ENCODE data around the gene LDLRAD4. TPM values are rescaled to one million over a fixed set of nuclear protein-coding genes. Genes with fewer than 3 reads are reported as not detected.

The LDLRAD4 gene
- total and polyA plus RNA-seq, 2 experiments from 2014 or later, result 0.73 to 1.9 TPM

- TF ChIP-seq NANOG (IDR thresholded peaks at IDR 0.05; ENCODE audit: borderline replicate concordance), result no peak
- TF ChIP-seq, protein P1, sequence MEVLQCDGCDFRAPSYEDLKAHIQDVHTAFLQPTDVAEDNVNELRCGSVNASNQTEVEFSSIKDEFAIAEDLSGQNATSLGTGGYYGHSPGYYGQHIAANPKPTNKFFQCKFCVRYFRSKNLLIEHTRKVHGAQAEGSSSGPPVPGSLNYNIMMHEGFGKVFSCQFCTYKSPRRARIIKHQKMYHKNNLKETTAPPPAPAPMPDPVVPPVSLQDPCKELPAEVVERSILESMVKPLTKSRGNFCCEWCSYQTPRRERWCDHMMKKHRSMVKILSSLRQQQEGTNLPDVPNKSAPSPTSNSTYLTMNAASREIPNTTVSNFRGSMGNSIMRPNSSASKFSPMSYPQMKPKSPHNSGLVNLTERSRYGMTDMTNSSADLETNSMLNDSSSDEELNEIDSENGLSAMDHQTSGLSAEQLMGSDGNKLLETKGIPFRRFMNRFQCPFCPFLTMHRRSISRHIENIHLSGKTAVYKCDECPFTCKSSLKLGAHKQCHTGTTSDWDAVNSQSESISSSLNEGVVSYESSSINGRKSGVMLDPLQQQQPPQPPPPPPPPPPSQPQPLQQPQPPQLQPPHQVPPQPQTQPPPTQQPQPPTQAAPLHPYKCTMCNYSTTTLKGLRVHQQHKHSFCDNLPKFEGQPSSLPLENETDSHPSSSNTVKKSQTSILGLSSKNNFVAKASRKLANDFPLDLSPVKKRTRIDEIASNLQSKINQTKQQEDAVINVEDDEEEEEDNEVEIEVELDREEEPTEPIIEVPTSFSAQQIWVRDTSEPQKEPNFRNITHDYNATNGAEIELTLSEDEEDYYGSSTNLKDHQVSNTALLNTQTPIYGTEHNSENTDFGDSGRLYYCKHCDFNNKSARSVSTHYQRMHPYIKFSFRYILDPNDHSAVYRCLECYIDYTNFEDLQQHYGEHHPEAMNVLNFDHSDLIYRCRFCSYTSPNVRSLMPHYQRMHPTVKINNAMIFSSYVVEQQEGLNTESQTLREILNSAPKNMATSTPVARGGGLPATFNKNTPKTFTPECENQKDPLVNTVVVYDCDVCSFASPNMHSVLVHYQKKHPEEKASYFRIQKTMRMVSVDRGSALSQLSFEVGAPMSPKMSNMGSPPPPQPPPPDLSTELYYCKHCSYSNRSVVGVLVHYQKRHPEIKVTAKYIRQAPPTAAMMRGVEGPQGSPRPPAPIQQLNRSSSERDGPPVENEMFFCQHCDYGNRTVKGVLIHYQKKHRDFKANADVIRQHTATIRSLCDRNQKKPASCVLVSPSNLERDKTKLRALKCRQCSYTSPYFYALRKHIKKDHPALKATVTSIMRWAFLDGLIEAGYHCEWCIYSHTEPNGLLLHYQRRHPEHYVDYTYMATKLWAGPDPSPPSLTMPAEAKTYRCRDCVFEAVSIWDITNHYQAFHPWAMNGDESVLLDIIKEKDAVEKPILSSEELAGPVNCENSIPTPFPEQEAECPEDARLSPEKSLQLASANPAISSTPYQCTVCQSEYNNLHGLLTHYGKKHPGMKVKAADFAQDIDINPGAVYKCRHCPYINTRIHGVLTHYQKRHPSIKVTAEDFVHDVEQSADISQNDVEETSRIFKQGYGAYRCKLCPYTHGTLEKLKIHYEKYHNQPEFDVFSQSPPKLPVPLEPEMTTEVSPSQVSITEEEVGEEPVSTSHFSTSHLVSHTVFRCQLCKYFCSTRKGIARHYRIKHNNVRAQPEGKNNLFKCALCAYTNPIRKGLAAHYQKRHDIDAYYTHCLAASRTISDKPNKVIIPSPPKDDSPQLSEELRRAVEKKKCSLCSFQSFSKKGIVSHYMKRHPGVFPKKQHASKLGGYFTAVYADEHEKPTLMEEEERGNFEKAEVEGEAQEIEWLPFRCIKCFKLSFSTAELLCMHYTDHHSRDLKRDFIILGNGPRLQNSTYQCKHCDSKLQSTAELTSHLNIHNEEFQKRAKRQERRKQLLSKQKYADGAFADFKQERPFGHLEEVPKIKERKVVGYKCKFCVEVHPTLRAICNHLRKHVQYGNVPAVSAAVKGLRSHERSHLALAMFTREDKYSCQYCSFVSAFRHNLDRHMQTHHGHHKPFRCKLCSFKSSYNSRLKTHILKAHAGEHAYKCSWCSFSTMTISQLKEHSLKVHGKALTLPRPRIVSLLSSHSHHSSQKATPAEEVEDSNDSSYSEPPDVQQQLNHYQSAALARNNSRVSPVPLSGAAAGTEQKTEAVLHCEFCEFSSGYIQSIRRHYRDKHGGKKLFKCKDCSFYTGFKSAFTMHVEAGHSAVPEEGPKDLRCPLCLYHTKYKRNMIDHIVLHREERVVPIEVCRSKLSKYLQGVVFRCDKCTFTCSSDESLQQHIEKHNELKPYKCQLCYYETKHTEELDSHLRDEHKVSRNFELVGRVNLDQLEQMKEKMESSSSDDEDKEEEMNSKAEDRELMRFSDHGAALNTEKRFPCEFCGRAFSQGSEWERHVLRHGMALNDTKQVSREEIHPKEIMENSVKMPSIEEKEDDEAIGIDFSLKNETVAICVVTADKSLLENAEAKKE (CRISPR knock-in tag; IDR thresholded peaks at IDR 0.05), result no peak
These were observed 9.3 kb downstream of the LDLRAD4 start (continued) for GRCh38 chr18:13227910-13228309.

GRCh38 chr18:13229001-13229671, 10.6 kb downstream of the LDLRAD4 start:
- TF ChIP-seq EZH2phosphoT487 (IDR thresholded peaks at IDR 0.05; ENCODE audit: unreplicated experiment) (no peak), ZNF331 (CRISPR knock-in tag; IDR thresholded peaks at IDR 0.05; ENCODE audit: low read depth) (no peak)
- TF ChIP-seq, protein P2, sequence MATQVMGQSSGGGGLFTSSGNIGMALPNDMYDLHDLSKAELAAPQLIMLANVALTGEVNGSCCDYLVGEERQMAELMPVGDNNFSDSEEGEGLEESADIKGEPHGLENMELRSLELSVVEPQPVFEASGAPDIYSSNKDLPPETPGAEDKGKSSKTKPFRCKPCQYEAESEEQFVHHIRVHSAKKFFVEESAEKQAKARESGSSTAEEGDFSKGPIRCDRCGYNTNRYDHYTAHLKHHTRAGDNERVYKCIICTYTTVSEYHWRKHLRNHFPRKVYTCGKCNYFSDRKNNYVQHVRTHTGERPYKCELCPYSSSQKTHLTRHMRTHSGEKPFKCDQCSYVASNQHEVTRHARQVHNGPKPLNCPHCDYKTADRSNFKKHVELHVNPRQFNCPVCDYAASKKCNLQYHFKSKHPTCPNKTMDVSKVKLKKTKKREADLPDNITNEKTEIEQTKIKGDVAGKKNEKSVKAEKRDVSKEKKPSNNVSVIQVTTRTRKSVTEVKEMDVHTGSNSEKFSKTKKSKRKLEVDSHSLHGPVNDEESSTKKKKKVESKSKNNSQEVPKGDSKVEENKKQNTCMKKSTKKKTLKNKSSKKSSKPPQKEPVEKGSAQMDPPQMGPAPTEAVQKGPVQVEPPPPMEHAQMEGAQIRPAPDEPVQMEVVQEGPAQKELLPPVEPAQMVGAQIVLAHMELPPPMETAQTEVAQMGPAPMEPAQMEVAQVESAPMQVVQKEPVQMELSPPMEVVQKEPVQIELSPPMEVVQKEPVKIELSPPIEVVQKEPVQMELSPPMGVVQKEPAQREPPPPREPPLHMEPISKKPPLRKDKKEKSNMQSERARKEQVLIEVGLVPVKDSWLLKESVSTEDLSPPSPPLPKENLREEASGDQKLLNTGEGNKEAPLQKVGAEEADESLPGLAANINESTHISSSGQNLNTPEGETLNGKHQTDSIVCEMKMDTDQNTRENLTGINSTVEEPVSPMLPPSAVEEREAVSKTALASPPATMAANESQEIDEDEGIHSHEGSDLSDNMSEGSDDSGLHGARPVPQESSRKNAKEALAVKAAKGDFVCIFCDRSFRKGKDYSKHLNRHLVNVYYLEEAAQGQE (IDR thresholded peaks at IDR 0.05; ENCODE audit: unreplicated experiment), result no peak
- DNase-seq (ENCODE audit: low spot score), result no peak
- Histone ChIP-seq H3K4me2 (no peak overlapping the region), H3F3A (replicated peaks; ENCODE audit: low read depth) (no peaks in the 10 kb centered on the region), H3K27me3 (ENCODE audit: insufficient read depth) (no peaks in the 10 kb centered on the region), H3K36me3 (ENCODE audit: insufficient read depth) (no peaks in the 10 kb centered on the region), H3K9me2 (ENCODE audit: insufficient read depth) (no peaks in the 10 kb centered on the region), H4K20me1 (replicated peaks; ENCODE audit: insufficient read depth) (no peaks in the 10 kb centered on the region), H3K27ac (ENCODE audit: low read depth) (no peak overlapping the region), H3K4me3 (no peak overlapping the region), H3K79me2 (replicated peaks; ENCODE audit: insufficient read depth) (no peaks in the 10 kb centered on the region), H3K4me1 (ENCODE audit: insufficient read depth) (no peaks in the 10 kb centered on the region), H2AFZ (no peak overlapping the region)
- Mint-ChIP-seq H3K9me3 (no peaks in the 10 kb centered on the region), H3K27me3 (ENCODE audit: insufficient read depth, low read depth, poor library complexity) (peaks cover 6% of the 10 kb centered on the region), H3K4me3 (no peak overlapping the region), H3K4me1 (0 out of 3 replicates have a peak, but pooled peaks cover 2% of the 10 kb centered on the region), H3K27ac (no peak overlapping the region), H3K36me3 (ENCODE audit: low read depth) (no peaks in the 10 kb centered on the region; the same call in 2 of the 3 replicates)
- ATAC-seq, result no peak

Measured in GM23338 (cell line).